ENCODE results near the gene CREB5.

DNA sequence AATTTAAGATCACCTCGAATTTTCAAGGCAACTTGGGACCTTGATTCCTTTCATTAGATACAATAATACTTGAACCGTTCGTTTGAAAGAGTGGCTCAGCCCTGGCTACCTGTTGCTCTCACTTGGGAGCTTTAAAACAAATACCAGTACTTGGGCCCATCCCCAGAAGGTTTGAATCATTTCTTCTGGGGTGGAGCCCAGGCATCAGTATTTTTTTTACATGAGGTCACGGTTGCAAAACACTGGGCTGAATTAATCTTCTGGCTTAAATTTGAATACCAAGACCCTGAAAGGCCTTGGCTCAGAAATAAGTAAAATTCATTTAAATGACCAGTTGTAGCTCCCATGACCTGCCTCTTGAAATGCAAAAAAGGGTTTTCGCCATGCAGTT lies 214.9 kb downstream of the CREB5 start:
- no peak for TF ChIP-seq CTCF (IDR thresholded peaks at IDR 0.05)
- no peak for TF ChIP-seq POLR2A (IDR thresholded peaks at IDR 0.05)
